Measurements from ENCODE around the gene SRR.
"Not testable (repeated sequence)": the region's sequence is repeated elsewhere in the genome, so short reads cannot be mapped to it uniquely, and the experiment has no call there.

Gene SRR, protein sequence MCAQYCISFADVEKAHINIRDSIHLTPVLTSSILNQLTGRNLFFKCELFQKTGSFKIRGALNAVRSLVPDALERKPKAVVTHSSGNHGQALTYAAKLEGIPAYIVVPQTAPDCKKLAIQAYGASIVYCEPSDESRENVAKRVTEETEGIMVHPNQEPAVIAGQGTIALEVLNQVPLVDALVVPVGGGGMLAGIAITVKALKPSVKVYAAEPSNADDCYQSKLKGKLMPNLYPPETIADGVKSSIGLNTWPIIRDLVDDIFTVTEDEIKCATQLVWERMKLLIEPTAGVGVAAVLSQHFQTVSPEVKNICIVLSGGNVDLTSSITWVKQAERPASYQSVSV

DNA sequence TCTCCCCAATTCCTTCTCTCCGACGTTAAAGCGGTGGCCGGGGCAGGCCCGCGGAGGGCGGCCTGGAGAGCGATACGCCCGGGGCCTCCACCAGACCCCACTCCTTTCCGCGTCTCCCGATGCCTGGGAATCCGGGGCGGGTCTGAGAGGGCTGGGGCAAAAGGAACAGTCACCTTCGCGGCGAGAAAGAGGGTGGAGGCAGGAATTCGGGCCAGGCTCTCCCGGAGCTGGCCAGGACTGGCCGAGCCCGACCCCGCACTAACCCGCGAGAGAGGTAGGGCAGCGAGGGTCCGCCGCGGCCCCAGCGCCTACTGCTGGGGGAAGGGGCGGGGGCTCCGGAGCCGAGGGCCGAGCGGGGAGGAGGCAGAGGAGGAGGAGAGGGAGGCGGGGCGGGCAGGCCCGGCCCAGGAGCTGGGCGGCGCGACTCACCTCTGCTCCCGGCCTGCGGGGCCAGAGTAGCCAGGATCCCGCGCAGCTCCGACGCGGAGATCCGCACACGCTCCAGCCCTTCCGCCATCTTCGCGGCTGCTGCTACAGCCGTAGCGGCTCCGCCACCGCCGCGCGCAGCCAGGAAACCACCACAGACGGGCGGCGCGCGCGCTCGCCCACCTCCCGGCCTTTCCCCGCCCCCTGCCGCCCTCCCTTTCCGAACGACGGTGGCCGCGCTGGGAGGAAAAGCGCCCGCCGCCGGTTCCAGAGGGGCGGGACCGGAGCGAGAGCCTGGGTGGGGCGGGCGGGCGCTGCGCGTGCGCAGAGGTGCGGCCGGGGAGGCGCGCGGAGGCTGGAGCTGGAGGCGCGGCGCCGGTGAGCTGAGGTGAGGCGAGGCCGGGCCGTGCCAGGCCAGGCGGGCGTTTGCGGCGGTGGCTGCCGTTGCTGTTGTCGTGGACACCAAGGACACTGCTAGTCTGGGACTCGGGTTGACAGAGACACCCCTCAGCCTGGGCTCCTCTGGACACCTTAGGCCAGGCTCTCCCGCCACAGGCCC is at the start of gene SRR, which contains the start of gene SMG6:
Gene SRR (plus strand): TSS at position 747 of the 985 bp plus-strand sequence. CDS start 11,611 bp downstream, outside the sequence.
Gene SMG6 (minus strand): TSS at position 582 of the 985 bp plus-strand sequence. CDS start 65 bp downstream, at position 517.
- peak; percentile 40 for DNase-seq (ENCODE audit: low read depth)
- H3K4me3 ChIP-seq (ENCODE audit: low read depth, low read length): peak within 1 kb of the TSS; percentile 91

DNA sequence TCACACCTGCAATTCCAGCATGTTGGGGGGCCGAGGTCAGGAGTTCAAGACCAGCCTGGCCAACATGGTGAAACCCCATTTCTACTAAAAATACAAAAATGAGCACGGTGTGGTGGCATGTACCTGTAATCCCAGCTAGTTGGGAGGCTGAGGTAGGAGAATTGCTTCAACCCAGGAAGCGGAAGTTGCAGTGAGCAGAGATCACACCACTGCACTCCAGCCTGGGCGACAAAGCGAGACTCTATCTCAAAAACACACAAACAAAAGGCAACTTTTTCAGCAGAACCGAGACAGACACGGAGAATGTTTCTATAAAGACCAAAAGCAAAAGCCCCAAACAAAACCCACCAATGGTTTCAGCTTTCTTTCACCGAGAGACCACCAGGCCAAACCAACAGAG is 44.9 kb upstream of the SRR start:
- not testable (repeated sequence) for H3K4me3 ChIP-seq (ENCODE audit: low read depth, low read length); DNase-seq (ENCODE audit: low read depth)

DNA sequence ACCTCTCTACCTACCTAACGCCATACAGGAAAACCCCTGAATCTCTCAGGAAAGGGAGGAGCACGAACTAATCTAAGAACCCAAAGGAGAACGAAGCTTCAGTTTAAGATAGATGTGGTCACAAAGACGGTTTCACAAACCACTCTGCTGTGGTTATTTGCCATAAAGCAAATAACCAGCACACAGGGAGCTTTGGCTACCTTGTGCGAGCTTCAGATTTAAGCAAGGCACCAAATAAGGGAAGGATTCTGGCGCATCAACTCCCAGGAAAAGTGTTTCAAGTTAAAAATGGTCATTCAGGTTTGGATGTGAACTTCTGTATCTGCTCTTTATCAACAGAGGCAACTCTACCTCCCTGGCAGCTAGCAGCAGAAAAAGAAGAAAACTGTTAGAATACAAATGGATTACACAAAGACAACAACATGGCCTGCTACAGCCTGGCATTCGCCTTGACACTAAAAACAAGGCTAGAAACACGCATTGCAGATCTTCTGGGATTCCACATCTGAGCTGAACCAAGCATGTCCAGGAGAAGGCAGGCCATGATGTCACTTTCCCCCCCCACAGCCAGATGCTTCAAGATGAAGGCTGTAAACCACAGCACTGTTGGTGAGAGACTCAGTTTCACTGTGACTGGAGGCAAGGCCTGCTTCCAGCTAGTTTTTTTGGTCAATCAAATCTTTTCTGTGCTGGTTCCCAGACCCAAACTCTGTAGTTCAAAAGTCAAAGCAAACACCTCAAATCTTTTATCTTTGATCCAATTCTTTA is 43.8 kb upstream of the SRR start:
- no peak overlapping the region for H3K4me3 ChIP-seq (ENCODE audit: low read depth, low read length)
- no peak for DNase-seq (ENCODE audit: low read depth)

DNA sequence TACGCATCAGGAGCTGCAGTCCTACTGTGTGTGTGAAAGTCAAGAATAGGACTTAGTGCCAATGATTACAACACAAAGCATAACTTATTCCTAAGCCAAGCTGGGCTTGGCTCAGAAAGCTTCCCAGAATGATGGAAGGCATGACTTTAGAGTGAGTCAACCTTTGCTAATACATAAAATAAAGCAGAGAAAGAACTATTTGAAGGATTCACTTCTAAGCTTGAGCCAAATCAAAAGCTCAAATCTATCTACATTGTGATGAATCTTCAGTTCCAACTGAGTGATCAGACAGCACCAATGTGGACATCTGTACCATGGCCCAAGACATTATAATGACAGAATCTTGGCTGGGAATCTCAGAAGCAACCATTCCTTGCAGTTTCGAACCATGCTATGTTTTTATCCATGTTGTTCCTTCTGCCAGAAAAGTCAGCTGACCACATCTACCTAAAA is 41.6 kb upstream of the SRR start:
- no peak overlapping the region for H3K4me3 ChIP-seq (ENCODE audit: low read depth, low read length)
- peak; percentile 67 for DNase-seq (ENCODE audit: low read depth)

DNA sequence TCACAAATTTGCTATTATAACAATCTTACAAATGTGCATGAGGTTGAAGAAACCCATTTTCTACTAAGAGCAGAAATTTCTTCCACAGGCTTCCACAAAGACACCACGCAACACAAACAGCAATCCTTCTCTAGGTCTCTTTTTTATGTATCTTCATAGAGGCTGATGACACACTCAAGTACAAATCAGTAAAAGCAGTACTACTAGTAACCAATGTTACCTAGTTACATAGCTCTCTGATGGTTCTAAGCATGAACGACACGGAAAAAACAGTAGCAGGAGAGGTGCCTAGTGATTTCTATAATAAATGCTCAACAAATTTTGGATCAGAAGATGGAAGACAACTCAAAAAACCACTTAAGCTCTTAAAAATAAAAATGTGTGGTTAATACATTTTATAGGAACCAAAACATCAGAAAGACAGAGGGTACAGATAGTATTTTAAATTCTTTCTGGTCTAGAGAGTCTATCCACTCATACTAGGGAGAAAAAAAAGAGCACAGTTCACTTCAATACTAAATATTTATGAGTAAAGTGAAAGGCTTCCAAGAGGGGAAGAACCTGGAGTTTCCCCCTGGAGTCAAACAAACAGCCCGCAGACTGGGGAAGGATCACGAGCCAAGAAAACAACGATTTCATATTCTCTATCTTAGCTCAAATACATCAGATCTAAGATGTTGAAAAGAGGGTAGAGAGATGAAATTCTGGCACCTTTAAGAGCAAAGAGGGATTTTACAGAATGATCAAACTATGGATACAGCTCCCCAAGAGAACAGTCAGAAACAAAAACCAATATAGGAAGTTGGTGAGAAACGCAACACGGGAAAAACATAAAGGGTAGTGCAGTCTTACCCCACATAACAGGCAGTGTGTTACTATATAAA is 40.3 kb upstream of the SRR start:
- no peak for DNase-seq (ENCODE audit: low read depth)
- H3K4me3 ChIP-seq (ENCODE audit: low read depth, low read length): peak overlapping the region; percentile 9

DNA sequence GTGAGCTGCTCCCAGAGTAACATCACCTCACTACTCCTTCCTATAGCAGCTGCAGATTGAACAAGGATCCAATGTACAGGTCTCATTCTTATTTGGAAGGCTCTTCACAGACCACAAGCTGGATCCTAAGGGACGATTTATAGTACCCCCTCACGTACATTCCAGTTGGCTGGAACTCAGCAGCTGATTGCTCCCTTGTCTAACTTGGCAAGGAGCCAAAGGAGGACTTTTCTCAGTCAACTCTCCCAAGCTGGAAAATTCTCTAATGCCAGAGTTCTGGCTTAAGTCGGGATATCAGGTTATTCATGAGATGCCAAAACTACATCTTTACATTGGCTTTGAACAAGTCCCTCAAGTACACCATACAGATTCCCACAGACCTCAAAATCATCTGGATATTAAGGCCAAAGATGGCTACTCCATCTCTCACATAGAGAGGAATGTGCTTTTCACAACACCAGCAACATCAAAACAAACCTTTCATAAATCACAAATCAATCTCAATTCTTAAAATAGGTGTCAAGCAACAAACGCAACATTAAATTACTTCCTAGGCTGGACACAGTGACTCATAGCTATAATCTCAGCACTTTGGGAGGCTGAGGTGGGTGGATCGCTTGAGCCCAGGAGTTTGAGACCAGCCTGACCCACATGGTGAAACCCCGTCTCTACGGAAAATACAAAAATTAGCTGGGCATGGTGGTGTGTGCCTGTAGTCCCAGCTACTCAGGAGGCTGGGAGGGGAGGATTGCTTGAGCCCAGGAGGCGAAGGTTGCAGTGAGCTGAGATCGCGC is 39.5 kb upstream of the SRR start:
- H3K4me3 ChIP-seq (ENCODE audit: low read depth, low read length): no peak overlapping the region
- DNase-seq (ENCODE audit: low read depth): peak; percentile 78

DNA sequence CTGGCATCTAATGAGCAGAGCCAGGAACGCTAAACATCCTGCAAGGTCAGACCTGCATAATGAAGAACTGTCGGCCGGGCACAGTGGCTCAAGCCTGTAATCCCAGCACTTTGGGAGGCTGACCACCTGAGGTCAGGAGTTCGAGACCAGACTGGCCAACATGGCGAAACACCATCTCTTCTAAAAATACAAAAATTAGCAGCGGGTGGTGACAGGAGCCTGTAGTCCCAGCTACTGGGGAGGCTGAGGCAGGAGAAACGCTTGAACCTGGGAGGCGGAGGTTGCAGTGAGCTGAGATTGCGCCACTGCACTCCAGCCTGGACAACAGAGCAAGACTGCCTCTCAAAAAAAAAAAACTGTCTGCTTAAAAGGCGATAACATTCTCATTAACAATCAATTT is 38.6 kb upstream of the SRR start:
- not testable (repeated sequence) for H3K4me3 ChIP-seq (ENCODE audit: low read depth, low read length); DNase-seq (ENCODE audit: low read depth)

DNA sequence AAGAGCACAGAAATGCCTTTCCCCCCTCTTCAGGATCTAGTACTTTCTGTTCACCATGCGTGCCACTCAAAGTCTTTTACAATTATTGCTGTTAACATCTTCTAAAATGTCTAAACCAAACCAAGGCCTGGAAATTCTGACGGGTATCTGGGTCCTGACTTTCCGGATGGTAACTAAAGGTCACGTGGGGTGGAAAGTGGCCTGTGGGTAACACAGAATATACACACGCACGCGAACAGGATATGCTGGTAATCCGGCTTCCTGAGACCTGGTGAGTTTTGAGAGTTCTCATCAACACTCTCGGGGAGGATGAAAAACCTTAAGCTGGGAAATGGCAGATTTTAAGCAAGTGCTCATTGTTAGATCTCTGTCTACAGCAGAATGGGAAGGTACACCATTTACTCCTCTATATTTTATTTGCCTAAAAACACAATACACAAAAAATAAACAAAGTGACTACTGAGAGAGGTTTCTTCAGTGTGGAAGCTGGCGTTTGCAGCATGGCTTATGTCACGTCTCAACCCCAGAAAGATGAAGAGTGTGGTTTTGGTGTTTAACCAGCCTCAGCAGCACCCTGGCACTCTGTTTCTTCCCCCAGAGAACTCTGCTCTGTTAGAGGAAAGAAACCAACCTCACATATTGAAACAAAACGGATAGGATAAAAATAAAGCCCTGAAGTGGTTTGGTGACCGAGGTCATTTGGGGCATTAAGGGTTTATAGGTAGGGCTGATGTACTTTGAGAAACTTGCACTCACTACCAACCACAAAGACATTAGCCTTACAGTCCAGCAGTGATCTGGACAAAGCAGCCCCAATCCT is 37.5 kb upstream of the SRR start:
- DNase-seq (ENCODE audit: low read depth): no peak
- no peak overlapping the region for H3K4me3 ChIP-seq (ENCODE audit: low read depth, low read length)

DNA sequence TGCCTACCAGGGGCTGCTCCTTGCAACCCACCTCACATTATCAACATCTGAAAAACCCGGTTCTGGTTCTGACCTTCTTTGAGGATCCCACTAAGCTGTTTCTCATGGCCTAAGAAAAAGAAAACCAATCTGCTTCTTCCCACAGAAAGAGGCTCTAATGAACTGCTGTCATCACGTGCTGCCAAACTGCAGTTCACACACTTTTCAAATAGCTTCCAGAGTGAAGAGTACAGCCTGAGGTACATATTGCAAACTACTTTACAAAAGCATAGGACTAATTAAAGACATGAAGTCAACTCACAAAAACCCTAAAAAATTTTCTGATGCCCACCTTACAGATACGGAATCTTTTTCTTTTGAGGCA is 36.9 kb upstream of the SRR start:
- H3K4me3 ChIP-seq (ENCODE audit: low read depth, low read length): no peak overlapping the region
- no peak for DNase-seq (ENCODE audit: low read depth)

DNA sequence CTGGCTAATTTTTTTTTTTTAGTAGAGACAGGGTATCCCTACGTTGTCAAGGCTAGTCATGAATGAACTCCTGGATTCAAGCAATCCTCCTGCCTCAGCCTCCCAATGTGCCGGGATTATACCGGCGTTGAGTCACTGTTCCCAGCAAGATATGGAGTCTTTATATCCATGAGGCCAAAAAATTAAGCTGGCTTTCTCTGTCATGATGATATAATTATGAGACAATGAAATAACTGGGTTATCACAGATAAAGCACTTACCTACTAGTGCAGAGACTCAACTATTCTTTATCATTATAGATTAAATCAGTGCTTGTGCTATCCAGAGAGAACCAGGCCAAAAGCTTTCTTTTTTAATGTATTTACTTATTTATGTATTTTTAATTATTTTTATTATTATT is 36.4 kb upstream of the SRR start:
- no peak for DNase-seq (ENCODE audit: low read depth)
- no peak overlapping the region for H3K4me3 ChIP-seq (ENCODE audit: low read depth, low read length)

DNA sequence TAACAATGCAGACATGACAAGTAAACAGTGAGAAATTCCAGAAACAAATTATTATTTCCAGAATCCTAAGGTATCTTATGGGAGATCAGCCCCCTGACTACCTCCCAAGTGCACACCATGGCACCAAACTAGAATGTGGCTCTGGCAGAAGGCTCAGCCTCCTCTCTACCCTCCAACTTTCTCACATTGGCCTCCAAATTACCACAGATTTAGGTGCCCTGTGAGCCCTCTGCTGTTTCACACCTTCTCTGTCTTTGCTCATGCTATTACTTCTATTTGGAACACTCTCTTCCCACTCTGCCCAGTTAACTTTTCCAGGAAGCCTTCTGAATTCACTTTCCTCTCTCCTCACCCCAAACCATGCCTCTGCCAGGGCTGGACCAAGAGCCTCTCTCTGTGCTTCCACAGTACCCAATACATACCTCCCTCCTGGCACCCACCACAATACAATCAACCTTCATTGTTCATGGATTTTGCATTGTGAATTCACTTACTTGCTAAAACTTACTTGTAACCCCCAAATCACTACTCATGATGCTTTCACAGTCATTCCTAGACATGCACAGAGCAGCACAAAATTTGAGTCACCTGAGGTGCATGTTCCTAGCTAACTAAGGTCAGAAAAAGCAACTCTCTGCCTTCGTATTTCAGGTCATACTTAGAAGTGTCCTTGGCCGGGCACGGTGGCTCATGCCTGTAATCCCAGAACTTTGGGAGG is 31.6 kb upstream of the SRR start:
- H3K4me3 ChIP-seq (ENCODE audit: low read depth, low read length): no peak overlapping the region

DNA sequence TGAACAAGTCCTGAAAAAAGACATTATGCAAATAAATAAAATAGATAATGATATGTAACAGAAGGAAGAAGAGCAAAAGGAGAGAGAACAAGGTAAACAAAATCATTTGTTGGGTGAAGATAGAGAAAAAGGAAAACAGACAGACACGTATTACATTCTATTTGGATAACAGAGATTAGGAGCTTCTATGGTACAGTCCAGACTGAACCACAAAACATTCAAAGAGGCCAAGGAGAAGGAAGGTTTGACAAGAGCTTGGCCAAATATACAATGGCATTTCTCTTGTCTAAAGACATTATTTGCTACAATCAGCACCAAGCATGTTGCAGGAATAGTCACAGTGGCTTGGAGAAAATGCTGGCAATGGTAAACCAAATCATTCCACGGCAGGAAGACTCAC is 29.3 kb upstream of the SRR start:
- DNase-seq (ENCODE audit: low read depth): no peak

More for the DNA sequence above, 31.6 kb upstream of the SRR start:
- DNase-seq (ENCODE audit: low read depth): no peak

DNA sequence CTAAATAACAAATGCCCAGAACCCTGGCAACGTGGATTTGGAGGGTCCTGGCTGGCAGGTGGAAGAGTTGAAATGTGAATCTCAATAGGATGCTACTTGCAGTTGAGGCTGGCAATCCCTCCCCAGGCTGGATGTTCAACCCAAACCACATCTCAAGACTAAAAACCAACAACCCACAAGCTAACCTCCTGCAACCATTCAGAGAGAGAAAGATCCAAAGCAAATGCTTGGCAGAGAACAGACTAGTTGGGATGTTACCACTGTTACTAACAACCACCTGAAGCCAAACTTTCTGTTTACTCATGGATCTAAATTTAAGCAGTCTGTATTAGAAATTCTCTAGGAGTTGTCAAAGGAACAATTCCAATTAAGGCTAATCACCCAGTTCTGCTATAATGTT is 28.0 kb upstream of the SRR start:
- DNase-seq (ENCODE audit: low read depth): no peak

More for the DNA sequence above, 29.3 kb upstream of the SRR start:
- H3K4me3 ChIP-seq (ENCODE audit: low read depth, low read length): no peak overlapping the region

DNA sequence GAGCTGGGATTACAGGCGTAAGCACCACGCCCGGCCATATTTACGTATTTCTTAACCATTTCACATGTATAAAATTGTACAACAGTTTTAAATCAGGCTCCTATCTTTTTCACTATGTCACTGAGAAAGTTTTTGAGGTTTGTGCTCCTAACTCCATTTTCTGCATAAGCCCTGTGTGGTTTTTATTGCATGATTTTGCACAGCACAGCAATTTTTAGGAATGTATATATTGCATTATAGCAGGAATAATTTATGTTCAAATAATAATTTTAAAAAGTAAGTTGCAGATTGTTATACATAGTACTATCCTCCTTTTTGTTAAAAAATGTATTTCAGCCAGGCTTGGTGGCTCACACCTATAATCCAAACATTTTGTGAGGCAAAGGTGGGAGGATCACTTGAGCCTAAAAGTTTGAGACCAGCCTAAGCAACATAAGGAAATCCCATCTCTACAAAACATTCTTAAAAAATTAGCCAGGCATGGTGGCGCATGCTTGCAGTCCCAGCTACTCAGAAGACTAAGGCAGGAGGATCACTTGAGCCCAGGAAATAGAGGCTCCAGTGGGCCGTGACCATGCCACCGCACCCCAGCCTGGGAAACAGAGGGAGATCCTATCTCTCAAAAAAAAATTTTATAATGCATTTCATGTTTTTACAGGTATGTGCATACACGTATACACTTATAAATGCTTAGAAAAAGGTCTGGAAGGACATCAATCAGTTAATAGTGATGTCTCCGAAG is 26.1 kb upstream of the SRR start:
- H3K4me3 ChIP-seq (ENCODE audit: low read depth, low read length): no peak overlapping the region

More for the DNA sequence above, 28.0 kb upstream of the SRR start:
- H3K4me3 ChIP-seq (ENCODE audit: low read depth, low read length): no peak overlapping the region

DNA sequence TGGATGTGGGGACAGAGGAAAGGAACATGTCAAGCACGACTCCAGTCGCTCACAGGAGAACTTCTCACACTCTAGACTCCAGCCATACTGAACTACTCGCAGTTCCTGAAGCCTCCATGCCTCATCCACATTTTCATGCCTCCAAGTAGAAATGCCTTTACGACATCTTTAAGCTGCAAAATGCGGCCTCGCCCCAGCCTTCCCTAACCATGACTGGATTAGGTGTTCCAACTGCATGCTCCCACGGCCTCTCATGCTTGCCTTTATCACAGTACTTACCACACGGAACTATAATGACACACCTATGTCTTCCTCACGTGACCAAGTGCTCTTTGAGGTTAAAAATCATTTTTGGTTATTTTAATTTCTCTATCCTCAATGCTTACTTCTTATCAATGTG is 24.0 kb upstream of the SRR start:
- DNase-seq (ENCODE audit: low read depth): no peak
- no peak overlapping the region for H3K4me3 ChIP-seq (ENCODE audit: low read depth, low read length)

More for the DNA sequence above, 26.1 kb upstream of the SRR start:
- no peak for DNase-seq (ENCODE audit: low read depth)
